Parathyroid adenoma (tissue), 2 donors: Measurements from ENCODE around the gene RAF1.

Source experiments
- H2AFZ ChIP-seq: fragments of 300-600 bp; sonication (generic); one replicate; pipeline ENCODE4 v1.7.0; 2017; ENCODE audit warnings: antibody characterized with exemption, mild to moderate bottlenecking
- H3K27ac ChIP-seq: fragments of 300-600 bp; sonication (generic); one replicate; pipeline ENCODE4 v1.7.0; 2017
- H3K27me3 ChIP-seq: fragments of 300-600 bp; sonication (generic); one replicate; pipeline ENCODE4 v1.7.0; 2017; ENCODE audit warnings: low read length; ENCODE audit not compliant: control insufficient read depth, insufficient read depth
- H3K36me3 ChIP-seq: fragments of 300-600 bp; sonication (generic); one replicate; pipeline ENCODE4 v1.7.0; 2017; ENCODE audit warnings: low read length; ENCODE audit not compliant: control insufficient read depth, insufficient read depth
- H3K4me1 ChIP-seq: fragments of 300-600 bp; sonication (generic); one replicate; pipeline ENCODE4 v1.7.0; 2017; ENCODE audit warnings: control low read depth
- H3K4me2 ChIP-seq: fragments of 300-600 bp; sonication (generic); one replicate; pipeline ENCODE4 v1.7.0; 2017; ENCODE audit warnings: low read length
- H3K4me3 ChIP-seq: fragments of 300-600 bp; sonication (generic); one replicate; pipeline ENCODE4 v1.7.0; 2017; ENCODE audit warnings: low read depth, low read length
- H3K79me2 ChIP-seq: fragments of 300-600 bp; sonication (generic); one replicate; pipeline ENCODE4 v1.7.0; 2017; ENCODE audit warnings: control low read depth
- H3K9ac ChIP-seq: fragments of 300-600 bp; sonication (generic); one replicate; pipeline ENCODE4 v1.7.0; 2017; ENCODE audit warnings: mild to moderate bottlenecking
- H3K9me3 ChIP-seq: fragments of 300-600 bp; sonication (generic); one replicate; pipeline ENCODE4 v1.7.0; 2017; ENCODE audit warnings: low read length; ENCODE audit not compliant: control insufficient read depth
- TF ChIP-seq, protein P1 (sequence below): fragments of 300-600 bp; sonication (generic); IDR thresholded peaks from one replicate; pipeline ENCODE4 v1.7.0; 2017; ENCODE audit warnings: antibody characterized with exemption, mild to moderate bottlenecking
- donor health status: primary hyperparathyroidism.

RAF1 gene

DNA sequence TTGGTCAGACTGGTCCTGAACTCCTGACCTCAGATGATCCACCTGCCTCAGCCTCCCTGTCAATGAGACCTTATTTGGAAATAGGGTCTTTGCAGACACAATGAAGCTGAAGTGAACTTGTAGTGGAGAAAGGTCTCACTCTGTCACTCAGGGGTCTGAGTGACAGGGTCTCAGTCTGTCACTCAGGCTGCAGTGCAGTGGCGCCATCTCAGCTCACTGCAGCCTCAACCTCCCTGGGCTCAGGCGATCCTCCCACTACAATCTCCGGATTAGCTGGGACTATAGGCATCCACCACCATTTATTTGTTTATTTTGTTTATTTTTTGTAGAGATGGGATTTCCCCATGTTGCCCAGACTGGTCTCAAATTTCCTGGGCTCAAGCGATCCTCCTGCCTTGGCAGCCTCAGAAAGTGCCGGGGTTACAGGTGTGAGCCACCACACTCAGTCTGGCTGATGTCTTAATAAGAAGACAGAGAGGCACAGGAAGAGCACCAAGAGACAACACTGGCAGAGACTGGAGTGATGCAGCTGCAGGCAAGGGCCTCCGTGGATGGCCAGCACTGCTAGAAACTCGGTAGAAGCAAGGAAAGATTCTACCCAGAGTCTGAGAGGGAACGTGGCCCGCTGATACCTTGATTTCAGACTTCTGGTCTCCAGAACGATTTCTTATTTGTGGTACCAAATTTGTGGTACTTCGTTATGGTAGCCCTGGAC is 26.2 kb upstream of the RAF1 start:
- Histone ChIP-seq H3K27ac (no peak overlapping the region), H2AFZ (peak overlapping the region; percentile 36), H3K27me3 (no peaks in the 10 kb centered on the region), H3K79me2 (no peaks in the 10 kb centered on the region), H3K9ac (no peak overlapping the region), H3K9me3 (no peaks in the 10 kb centered on the region), H3K36me3 (no peaks in the 10 kb centered on the region), H3K4me3 (no peak overlapping the region), H3K4me2 (no peak overlapping the region), H3K4me1 (peaks cover 13% of the 10 kb centered on the region)
- TF ChIP-seq, protein P1, sequence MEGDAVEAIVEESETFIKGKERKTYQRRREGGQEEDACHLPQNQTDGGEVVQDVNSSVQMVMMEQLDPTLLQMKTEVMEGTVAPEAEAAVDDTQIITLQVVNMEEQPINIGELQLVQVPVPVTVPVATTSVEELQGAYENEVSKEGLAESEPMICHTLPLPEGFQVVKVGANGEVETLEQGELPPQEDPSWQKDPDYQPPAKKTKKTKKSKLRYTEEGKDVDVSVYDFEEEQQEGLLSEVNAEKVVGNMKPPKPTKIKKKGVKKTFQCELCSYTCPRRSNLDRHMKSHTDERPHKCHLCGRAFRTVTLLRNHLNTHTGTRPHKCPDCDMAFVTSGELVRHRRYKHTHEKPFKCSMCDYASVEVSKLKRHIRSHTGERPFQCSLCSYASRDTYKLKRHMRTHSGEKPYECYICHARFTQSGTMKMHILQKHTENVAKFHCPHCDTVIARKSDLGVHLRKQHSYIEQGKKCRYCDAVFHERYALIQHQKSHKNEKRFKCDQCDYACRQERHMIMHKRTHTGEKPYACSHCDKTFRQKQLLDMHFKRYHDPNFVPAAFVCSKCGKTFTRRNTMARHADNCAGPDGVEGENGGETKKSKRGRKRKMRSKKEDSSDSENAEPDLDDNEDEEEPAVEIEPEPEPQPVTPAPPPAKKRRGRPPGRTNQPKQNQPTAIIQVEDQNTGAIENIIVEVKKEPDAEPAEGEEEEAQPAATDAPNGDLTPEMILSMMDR = no peak

GRCh38 chr3:12687948-12688347 is 24.0 kb upstream of the RAF1 start:
- Histone ChIP-seq H3K4me2 (no peak overlapping the region), H3K79me2 (no peaks in the 10 kb centered on the region), H3K36me3 (no peaks in the 10 kb centered on the region), H3K9ac (no peak overlapping the region), H2AFZ (peak overlapping the region; percentile 64), H3K27ac (peak overlapping the region; percentile 27), H3K9me3 (no peaks in the 10 kb centered on the region), H3K4me3 (no peak overlapping the region), H3K27me3 (no peaks in the 10 kb centered on the region), H3K4me1 (peaks cover 2% of the 10 kb centered on the region)
- TF ChIP-seq, protein P1 = no peak

GRCh38 chr3:12686096-12686495 is 22.2 kb upstream of the RAF1 start:
- no peak overlapping the region for H3K27ac ChIP-seq
- H3K9ac ChIP-seq = no peak overlapping the region
- no peak overlapping the region for H3K4me2 ChIP-seq
- no peaks in the 10 kb centered on the region for H3K36me3 ChIP-seq
- no peak overlapping the region for H3K4me3 ChIP-seq
- H3K27me3 ChIP-seq = no peaks in the 10 kb centered on the region
- H3K79me2 ChIP-seq = no peaks in the 10 kb centered on the region
- peaks cover 6% of the 10 kb centered on the region for H3K4me1 ChIP-seq
- TF ChIP-seq, protein P1 = no peak
- no peaks in the 10 kb centered on the region for H3K9me3 ChIP-seq
- no peak overlapping the region for H2AFZ ChIP-seq

DNA sequence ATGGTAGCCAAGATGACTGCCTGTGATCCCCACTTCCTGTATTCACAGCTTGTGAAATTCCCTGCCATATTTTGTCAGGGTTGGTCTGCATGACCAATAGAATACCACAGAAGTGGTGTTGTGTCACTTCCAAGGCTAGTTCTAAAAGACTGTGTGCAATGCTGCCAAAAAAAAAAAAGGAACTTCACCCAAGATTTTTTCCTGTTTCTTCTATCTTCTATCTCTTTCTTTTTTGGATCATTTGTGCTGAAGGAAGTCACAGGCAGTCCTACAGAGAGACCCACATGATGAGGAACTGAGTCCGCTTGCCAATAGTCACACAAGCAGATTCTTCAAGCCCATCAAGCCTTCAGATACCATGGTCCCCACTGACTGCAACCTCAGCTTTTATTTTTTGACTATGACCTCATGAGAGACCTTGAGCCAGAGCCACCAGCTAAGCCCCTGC is 18.1 kb upstream of the RAF1 start:
- peak overlapping the region; percentile 15 for H3K27ac ChIP-seq

More for the DNA sequence above, 18.1 kb upstream of the RAF1 start:
- Histone ChIP-seq H3K27me3 (no peaks in the 10 kb centered on the region), H3K36me3 (no peaks in the 10 kb centered on the region), H3K4me2 (no peak overlapping the region), H3K9ac (no peak overlapping the region), H3K9me3 (no peaks in the 10 kb centered on the region), H3K4me3 (no peak overlapping the region), H2AFZ (peak overlapping the region; percentile 61), H3K4me1 (peaks cover 4% of the 10 kb centered on the region), H3K79me2 (no peaks in the 10 kb centered on the region)
- TF ChIP-seq, protein P1 = no peak
